Measurements from ENCODE around the gene LGI2.

DNA sequence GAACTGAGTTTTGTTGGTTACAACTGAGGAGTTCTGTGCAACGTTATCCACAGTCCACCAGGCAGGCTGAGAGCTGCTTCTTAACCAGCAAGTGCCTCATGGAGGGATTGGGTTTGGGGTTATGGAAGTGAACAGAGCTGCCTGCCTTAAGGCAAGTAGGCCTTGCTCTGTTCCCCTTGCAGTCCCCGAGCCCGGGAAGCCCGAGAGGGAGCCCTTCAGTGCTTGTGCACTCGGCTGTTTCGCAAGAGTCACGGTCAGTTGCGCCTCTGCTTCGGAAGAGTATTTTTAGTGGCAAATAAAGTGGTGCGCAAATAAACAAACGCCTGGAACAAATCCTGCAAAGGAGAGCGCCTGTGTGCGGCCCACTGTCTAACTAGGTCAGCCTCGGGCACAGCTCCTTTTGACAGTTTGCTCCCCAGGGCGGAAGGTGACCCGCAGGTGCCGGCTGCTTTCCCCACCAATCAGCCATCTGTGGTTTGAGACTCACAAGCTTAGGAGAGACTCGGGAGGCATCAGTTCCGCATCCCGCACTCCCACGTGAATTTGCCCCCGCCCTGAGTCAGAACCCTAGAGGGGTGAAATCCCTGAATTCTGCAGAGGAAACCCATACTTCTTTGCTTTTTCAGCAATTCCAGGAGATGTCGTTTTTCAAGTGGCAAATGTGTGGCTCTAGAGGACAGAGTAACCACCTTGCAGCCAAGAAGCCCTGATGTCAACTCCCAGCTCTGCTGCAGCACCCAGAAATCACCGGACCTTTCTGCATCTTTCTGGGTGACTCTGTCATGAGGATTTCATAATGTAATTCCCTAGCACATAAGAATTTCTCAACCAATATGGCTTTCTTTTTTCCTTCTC lies 56.8 kb downstream of the LGI2 start:
- TF ChIP-seq CTCF (IDR thresholded peaks at IDR 0.05), result no peak
- no peak for TF ChIP-seq EP300 (IDR thresholded peaks at IDR 0.05)
- TF ChIP-seq POLR2AphosphoS5 (IDR thresholded peaks at IDR 0.05), result no peak
- no peak for TF ChIP-seq POLR2A (IDR thresholded peaks at IDR 0.05; ENCODE audit: low read depth)

Measured in esophagus muscularis mucosa (tissue), 4 donors.